ENCODE measurements around the gene ARMH1.
"Not testable (repeated sequence)": the region's sequence is repeated elsewhere in the genome, so short reads cannot be mapped to it uniquely, and the experiment has no call there.

- not testable (repeated sequence) for TF ChIP-seq CTCF (IDR thresholded peaks at IDR 0.05; ENCODE audit: poor library complexity); EZH2 (IDR thresholded peaks at IDR 0.05; ENCODE audit: borderline replicate concordance)
These were observed 24.9 kb downstream of the ARMH1 start for GRCh38 chr1:44699375-44699774.

Measured in hepatocyte (in vitro differentiated cells).